Effector memory CD4-positive, alpha-beta T cell (primary cell): Measurements from ENCODE around the gene SSPN.

Source experiments
- DNase-seq, 3 donors: peaks; one replicate each; pipeline ENCODE4 v3.0.0-alpha.2; 2020
- H3K27ac ChIP-seq: 2 replicates; pipeline ENCODE4 v1.7.0; 2013; ENCODE audit warnings: mild to moderate bottlenecking, low read length, moderate library complexity; ENCODE audit not compliant: insufficient read depth, poor library complexity, severe bottlenecking
- H3K27me3 ChIP-seq: replicated peaks from 2 replicates; pipeline ENCODE4 v1.7.0; 2013; ENCODE audit warnings: mild to moderate bottlenecking, low read length; ENCODE audit not compliant: insufficient read depth, control insufficient read depth, poor library complexity, severe bottlenecking
- H3K36me3 ChIP-seq: 2 replicates; pipeline ENCODE4 v1.7.0; 2013; ENCODE audit warnings: mild to moderate bottlenecking, low read length, moderate library complexity; ENCODE audit not compliant: control insufficient read depth, insufficient read depth
- H3K4me1 ChIP-seq: 2 replicates; pipeline ENCODE4 v1.7.0; 2013; ENCODE audit warnings: low read length, mild to moderate bottlenecking; ENCODE audit not compliant: control insufficient read depth, insufficient read depth, poor library complexity, severe bottlenecking
- H3K4me3 ChIP-seq: 2 replicates; pipeline ENCODE4 v1.7.0; 2013; ENCODE audit warnings: low read length, low read depth, mild to moderate bottlenecking; ENCODE audit not compliant: insufficient read depth, poor library complexity, severe bottlenecking
- H3K9me3 ChIP-seq: 2 replicates; pipeline ENCODE4 v1.7.0; 2013; ENCODE audit warnings: mild to moderate bottlenecking, low read length, moderate library complexity; ENCODE audit not compliant: control insufficient read depth

Gene SSPN

DNA sequence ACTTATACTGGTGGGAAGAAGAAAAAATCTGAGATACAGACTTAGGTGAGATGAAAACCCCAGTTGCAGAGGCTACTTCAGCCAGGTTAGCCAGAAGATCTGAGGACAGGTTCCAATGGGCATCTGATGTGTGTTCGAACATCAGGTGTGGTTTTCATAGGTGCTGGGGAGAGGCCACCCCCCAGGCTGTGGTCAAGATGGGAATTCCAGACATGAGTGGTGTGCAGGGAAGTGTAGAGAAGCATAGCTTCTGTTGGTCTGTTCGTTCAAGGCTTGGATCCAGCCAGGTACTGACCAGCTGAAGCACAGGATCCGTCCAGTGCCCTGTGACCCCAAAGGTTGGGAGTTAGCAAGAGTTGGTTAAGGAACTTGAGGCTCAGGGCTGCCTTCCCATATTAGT lies 85.5 kb downstream of the SSPN start:
- no peak for DNase-seq
- Histone ChIP-seq H3K9me3 (no peaks in the 10 kb centered on the region), H3K27ac (no peak overlapping the region), H3K27me3 (no peaks in the 10 kb centered on the region), H3K36me3 (no peaks in the 10 kb centered on the region), H3K4me1 (no peaks in the 10 kb centered on the region), H3K4me3 (no peak overlapping the region)

DNA sequence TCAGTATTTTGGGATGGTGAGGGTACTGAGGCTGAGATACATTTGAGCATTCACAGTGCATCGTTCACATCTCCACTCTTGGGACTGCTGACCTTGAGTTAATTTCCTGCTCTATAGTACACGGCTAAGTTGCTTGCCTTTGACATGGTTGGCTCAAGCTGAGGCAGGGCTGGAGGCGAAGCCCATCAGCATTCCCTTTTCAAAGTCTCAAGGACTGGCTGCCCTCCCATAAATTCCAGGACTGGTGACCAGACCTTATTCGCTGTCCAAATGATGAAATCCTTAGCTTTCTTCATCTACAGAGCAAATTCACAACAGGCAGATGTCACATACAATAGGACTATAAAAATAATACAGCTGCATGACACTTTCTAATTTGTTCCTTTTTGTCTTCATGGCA lies 85.9 kb downstream of the SSPN start:
- H3K27ac ChIP-seq, result no peak overlapping the region
- no peak overlapping the region for H3K4me3 ChIP-seq
- H3K36me3 ChIP-seq, result no peaks in the 10 kb centered on the region
- DNase-seq, result no peak
- H3K27me3 ChIP-seq, result no peaks in the 10 kb centered on the region
- no peaks in the 10 kb centered on the region for H3K9me3 ChIP-seq
- H3K4me1 ChIP-seq, result no peaks in the 10 kb centered on the region

DNA sequence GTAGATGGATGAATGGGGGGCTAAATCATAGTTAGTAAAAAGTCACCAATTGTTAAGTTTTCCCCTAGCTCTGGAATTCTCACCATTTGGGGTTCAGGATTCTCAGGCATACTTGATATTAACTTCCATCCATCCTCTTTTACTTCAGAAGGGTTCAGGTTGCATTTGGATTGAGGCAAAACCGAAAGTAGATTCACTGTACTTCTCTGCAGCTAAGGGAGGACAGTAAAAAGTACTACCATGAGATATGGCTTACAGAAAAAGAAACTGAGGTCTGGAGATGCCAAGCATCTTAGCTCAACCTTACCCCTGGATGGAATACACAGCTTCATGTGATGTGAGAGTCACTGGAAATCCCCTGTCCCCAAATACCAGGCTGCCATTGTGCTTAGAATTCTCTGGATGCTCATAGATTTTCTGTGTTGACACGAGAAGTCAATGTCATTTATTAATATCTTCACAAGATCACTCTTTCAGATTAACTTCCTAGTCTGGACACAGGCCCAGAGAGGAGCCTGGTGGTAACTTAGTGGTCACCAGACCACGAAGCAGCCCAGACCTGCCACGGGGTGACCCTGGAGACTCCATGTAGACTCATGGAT lies 87.1 kb downstream of the SSPN start:
- Histone ChIP-seq H3K36me3 (no peaks in the 10 kb centered on the region), H3K9me3 (no peaks in the 10 kb centered on the region), H3K27me3 (no peaks in the 10 kb centered on the region), H3K4me3 (no peak overlapping the region), H3K27ac (no peak overlapping the region), H3K4me1 (no peaks in the 10 kb centered on the region)
- DNase-seq, result no peak

DNA sequence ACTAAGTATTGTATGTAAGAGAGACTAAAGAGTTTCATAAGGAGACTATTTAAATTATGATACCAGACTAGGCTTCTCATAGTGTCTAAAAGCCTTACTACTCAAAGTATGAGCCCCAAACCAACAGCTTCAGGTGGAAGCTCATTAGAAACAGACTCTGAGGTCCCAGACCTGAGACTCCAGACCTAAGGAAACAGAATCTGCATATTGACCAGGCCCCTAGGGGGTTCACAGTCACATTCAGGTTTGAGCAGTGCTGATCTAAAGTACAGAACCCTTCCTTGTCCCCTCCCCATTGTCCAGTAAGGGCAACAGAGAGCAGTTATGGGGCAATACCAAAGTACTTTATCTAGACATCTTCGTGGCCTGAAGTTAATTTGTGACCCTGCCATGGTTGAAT lies 87.7 kb downstream of the SSPN start:
- DNase-seq, result no peak
- no peaks in the 10 kb centered on the region for H3K27me3 ChIP-seq
- H3K27ac ChIP-seq, result no peak overlapping the region
- no peaks in the 10 kb centered on the region for H3K36me3 ChIP-seq
- no peak overlapping the region for H3K4me3 ChIP-seq
- H3K4me1 ChIP-seq, result no peaks in the 10 kb centered on the region
- no peaks in the 10 kb centered on the region for H3K9me3 ChIP-seq

DNA sequence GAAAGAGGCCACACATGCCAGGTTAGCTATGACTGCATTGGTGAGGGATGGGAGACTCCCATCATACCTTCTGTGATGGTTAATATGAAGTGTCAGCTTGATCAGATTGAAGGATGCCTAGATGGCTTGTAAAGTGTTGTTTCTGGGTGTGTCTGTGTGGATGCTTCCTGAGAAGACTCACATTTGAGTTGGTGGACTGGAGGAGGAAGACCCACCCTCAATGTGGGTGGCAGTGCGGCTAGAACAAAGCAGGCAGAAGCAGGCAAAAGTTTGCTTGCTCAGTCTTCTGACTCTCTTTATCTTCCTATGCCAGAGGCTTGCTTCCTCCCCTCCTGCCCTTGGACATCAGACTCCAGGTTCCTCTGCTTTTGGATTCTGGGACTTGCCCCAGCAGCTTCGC lies 88.2 kb downstream of the SSPN start:
- Histone ChIP-seq H3K4me3 (no peak overlapping the region), H3K36me3 (no peaks in the 10 kb centered on the region), H3K9me3 (no peaks in the 10 kb centered on the region), H3K4me1 (no peaks in the 10 kb centered on the region), H3K27ac (no peak overlapping the region), H3K27me3 (no peaks in the 10 kb centered on the region)
- no peak for DNase-seq

DNA sequence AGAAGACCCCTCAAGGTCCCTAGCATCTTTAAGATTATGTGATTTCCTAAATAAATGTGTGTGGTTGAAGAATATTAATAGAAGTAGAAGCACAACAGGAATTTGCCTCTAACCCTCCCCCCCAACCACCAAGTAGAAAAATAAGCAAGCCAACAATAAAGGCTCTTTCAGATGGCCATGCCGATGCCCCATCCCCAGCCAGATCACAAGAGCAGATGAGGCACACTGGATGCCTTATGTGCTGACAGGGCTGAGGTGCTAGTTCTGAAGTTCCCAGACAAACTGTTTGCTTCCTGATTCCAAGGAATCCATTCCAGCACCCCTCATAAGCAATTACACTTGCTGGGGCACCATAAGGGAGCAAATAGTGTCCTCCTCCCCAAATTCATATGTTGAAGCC lies 90.0 kb downstream of the SSPN start:
- H3K9me3 ChIP-seq, result no peaks in the 10 kb centered on the region
- H3K36me3 ChIP-seq, result no peaks in the 10 kb centered on the region
- H3K4me3 ChIP-seq, result no peak overlapping the region
- no peak overlapping the region for H3K27ac ChIP-seq
- no peak for DNase-seq
- no peaks in the 10 kb centered on the region for H3K27me3 ChIP-seq
- H3K4me1 ChIP-seq, result no peaks in the 10 kb centered on the region

DNA sequence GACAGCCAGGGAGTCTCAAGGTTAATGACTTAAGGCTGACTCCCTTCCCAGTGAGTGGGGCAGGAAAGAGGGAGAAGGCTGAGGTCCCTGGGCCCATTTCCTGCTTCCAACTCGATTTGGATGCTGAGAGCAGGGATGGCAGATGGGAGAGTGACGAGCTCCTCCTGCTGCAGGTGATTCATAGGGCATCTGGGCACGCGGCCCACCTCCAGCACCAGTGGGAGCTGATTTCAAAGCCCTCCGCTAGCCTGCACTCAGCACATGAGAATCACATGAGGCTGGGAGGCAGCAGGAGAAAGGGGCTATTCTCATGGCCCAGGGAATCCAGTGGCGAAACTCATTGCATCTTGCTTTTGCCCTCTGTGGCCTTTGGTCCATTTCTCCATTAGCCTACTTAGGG lies 90.8 kb downstream of the SSPN start:
- H3K4me3 ChIP-seq, result no peak overlapping the region
- DNase-seq, result no peak
- no peaks in the 10 kb centered on the region for H3K4me1 ChIP-seq
- no peak overlapping the region for H3K27ac ChIP-seq
- no peaks in the 10 kb centered on the region for H3K27me3 ChIP-seq
- no peaks in the 10 kb centered on the region for H3K9me3 ChIP-seq
- no peaks in the 10 kb centered on the region for H3K36me3 ChIP-seq

DNA sequence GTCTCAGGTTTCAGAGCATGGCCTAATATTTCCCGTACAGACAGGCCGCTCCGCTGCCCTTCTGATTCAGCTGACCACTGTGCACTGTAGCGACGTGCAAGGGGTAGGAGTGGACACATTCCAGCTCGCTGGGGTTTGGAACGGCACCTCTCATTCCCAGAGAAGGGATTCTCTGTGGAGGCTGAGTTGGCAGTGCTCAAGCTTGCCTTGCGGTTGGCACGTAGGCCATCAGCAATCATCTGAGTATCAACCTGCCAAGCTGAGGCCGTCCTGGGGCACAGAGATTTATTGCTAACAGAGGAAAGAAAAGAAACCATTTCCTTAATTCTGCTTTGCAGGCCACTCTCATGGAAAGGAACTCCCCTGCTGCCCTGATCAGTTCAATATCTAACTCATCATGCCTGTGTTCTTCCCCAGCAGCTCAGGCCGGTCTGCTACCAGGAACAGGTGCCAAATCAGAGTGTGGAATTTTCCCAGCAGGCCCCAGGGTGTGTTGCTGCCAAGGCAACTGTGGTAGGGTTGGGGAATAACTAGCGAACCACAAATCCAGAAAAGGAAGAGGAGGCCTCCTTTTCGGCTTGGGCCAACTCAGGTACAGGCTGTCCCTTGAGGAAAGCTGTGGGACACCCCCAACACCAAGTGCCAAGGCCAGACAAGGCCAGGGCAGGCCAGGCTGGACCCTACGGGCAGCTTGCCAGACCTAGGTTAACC lies 92.5 kb downstream of the SSPN start:
- Histone ChIP-seq H3K4me3 (no peak overlapping the region), H3K27me3 (no peaks in the 10 kb centered on the region), H3K27ac (no peak overlapping the region), H3K9me3 (no peaks in the 10 kb centered on the region), H3K4me1 (no peaks in the 10 kb centered on the region), H3K36me3 (no peaks in the 10 kb centered on the region)
- no peak for DNase-seq

DNA sequence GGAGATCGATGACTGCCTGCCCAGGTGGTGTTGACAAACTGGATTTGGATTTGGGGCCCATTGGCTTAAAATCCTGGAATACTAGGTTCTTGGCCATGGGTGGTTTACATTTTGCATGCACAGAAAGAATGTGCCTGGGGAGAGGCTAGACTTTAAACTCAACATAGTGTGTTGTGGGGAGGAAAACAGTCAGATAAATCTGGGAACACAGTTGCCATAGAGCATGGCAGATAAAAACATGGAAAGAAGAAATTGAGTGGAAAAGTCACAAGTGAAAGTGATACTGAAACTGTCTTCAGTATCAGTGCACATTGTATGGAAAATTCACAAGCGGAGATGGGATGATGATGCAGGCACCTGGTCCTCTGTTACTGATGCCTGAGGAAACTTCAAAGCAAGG lies 95.2 kb downstream of the SSPN start:
- H3K4me3 ChIP-seq, result no peak overlapping the region
- no peaks in the 10 kb centered on the region for H3K27me3 ChIP-seq
- no peaks in the 10 kb centered on the region for H3K36me3 ChIP-seq
- H3K4me1 ChIP-seq, result no peaks in the 10 kb centered on the region
- H3K27ac ChIP-seq, result no peak overlapping the region
- no peaks in the 10 kb centered on the region for H3K9me3 ChIP-seq
- DNase-seq, result no peak

DNA sequence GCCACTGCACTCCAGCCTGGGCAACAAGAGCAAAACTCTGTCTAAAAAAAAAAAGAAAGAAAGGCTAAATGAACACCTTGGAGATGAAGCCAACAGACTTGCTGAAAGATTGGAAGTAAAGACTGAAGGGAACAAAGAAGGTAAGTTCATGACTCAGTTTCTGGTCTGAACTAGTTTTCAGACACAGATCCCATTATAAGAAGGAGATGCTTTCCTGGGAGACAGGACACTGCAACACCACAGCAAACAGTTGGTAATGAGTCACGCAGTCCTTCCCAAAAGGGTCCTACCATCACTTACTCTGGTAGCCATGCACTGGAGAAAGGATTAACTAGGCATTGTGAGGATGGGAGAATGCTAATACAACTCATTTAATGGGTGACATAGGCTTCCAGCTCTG lies 97.2 kb downstream of the SSPN start:
- H3K4me1 ChIP-seq, result no peaks in the 10 kb centered on the region
- no peak overlapping the region for H3K27ac ChIP-seq
- H3K4me3 ChIP-seq, result no peak overlapping the region
- no peaks in the 10 kb centered on the region for H3K9me3 ChIP-seq
- no peaks in the 10 kb centered on the region for H3K36me3 ChIP-seq
- no peak for DNase-seq
- no peaks in the 10 kb centered on the region for H3K27me3 ChIP-seq
